Nephron progenitor cell (in vitro differentiated cells): ENCODE measurements around the gene NKTR.

Source experiments
- DNase-seq: peaks from one replicate; pipeline ENCODE4 v3.0.0; 2021
- H3K27ac Mint-ChIP-seq: 2 replicates; pipeline ENCODE4 v1.8.0; 2021; ENCODE audit warnings: mild to moderate bottlenecking, moderate library complexity, mixed read lengths
- H3K27me3 Mint-ChIP-seq: 2 replicates; pipeline ENCODE4 v1.8.0; 2021; ENCODE audit warnings: mild to moderate bottlenecking, low read depth, mixed read lengths; ENCODE audit not compliant: poor library complexity
- H3K36me3 Mint-ChIP-seq: 2 replicates; pipeline ENCODE4 v1.8.0; 2021; ENCODE audit warnings: low read depth, mixed read lengths
- H3K4me1 Mint-ChIP-seq: 2 replicates; pipeline ENCODE4 v1.8.0; 2021; ENCODE audit warnings: mixed read lengths
- H3K4me3 Mint-ChIP-seq: 2 replicates; pipeline ENCODE4 v1.8.0; 2021; ENCODE audit warnings: mild to moderate bottlenecking, moderate library complexity, mixed read lengths
- H3K9me3 Mint-ChIP-seq: 2 replicates; pipeline ENCODE4 v1.8.0; 2021; ENCODE audit warnings: mild to moderate bottlenecking, moderate library complexity, mixed read lengths
- TF ChIP-seq, protein P1 (sequence below): fragments of 200-600 bp; sonication (generic); IDR thresholded peaks from 2 replicates; pipeline ENCODE4 v1.5.0; 2021; ENCODE audit warnings: antibody characterized with exemption

NKTR gene

DNA sequence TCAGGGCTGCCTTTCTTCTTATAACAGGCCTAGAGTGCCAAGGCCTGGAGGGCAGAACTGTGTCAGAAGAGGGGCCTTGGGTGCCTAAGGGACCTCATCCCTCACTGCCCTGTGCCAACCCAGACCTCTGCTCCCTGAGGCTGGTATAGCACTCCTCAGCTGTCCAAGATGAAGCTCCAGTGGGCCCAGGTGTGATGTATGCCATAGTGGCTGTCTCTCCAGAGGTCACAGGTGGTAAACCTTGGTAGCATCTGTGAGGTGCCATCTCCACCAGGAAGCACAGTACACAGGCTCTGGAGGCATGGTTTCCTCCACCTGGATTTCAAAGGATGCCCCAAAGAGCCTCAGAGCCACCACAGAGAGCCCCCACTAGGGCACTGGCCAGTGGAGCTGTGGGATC, 72.6 kb downstream of the NKTR start:
- Mint-ChIP-seq H3K27ac (no peak overlapping the region), H3K4me1 (peaks cover 5% of the 10 kb centered on the region), H3K27me3 (peaks cover 3% of the 10 kb centered on the region), H3K4me3 (no peak overlapping the region), H3K9me3 (peaks cover 30% of the 10 kb centered on the region), H3K36me3 (no peaks in the 10 kb centered on the region)
- no peak for DNase-seq
- TF ChIP-seq, protein P1, sequence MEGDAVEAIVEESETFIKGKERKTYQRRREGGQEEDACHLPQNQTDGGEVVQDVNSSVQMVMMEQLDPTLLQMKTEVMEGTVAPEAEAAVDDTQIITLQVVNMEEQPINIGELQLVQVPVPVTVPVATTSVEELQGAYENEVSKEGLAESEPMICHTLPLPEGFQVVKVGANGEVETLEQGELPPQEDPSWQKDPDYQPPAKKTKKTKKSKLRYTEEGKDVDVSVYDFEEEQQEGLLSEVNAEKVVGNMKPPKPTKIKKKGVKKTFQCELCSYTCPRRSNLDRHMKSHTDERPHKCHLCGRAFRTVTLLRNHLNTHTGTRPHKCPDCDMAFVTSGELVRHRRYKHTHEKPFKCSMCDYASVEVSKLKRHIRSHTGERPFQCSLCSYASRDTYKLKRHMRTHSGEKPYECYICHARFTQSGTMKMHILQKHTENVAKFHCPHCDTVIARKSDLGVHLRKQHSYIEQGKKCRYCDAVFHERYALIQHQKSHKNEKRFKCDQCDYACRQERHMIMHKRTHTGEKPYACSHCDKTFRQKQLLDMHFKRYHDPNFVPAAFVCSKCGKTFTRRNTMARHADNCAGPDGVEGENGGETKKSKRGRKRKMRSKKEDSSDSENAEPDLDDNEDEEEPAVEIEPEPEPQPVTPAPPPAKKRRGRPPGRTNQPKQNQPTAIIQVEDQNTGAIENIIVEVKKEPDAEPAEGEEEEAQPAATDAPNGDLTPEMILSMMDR: no peak

DNA sequence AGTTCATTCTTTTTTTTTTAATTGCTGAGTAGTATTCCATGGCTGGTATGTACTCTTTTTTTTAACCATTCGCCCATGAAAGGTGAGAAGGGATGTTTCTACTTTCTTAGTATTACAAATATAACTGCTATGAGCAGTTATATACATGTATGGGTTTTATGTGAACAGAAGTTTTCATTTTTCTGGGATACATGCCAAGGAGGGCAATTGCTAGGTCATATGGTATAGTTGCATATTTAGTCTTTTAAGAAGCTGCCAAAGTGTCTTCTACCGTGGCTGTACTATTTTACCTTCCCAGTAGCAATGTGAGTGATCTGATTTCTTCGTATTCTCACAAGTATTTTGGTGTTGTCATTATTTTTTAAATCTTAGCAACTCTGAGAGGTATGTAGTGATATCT, 73.7 kb downstream of the NKTR start:
- peaks cover 34% of the 10 kb centered on the region for H3K9me3 Mint-ChIP-seq
- DNase-seq: no peak
- TF ChIP-seq, protein P1: no peak
- no peak overlapping the region for H3K4me3 Mint-ChIP-seq
- peaks cover 3% of the 10 kb centered on the region for H3K27me3 Mint-ChIP-seq
- H3K27ac Mint-ChIP-seq: no peak overlapping the region
- no peaks in the 10 kb centered on the region for H3K4me1 Mint-ChIP-seq
- H3K36me3 Mint-ChIP-seq: no peaks in the 10 kb centered on the region

DNA sequence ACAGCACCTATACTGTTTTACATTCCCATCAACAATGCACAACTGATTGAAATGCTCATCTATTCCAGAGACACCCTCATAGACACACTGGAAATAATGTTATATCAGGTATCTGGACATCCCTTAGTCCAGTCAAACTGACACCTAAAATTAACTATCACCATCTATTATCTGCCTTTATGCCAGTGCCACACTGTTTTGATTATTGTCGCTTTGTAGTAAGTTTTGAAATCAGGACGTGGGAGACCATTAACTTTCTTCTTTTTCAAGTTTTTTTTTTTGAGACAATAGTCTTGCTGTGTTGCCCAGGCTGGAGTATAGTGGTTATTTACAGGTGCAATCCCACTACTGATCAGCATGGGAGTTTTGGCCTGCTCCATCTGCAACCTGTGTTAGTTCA, 75.4 kb downstream of the NKTR start:
- Mint-ChIP-seq H3K4me1 (no peaks in the 10 kb centered on the region), H3K36me3 (no peaks in the 10 kb centered on the region), H3K27ac (no peak overlapping the region), H3K4me3 (no peak overlapping the region), H3K27me3 (peaks cover 3% of the 10 kb centered on the region), H3K9me3 (peaks cover 31% of the 10 kb centered on the region)
- no peak for DNase-seq
- TF ChIP-seq, protein P1: no peak

DNA sequence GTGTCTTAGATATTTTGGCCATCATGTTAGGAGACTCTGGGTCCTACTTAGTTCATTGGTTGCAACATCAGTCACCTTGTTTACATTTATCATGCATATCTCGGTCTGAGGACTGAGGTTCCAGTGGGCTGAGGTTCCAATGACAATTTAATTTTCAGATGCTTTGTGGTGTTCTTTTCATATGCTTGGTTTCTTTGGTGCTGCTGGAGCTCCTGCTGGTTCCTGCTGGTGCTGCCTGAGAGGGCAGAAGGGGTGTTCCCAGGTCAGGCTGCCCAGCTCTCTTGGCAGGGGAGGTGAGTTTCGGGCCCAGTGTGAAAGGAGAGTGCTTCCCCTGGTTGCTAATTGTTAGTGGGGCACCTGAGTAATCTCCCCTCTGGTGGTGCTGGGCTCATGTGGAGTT, 78.0 kb downstream of the NKTR start:
- Mint-ChIP-seq H3K4me1 (no peaks in the 10 kb centered on the region), H3K27ac (no peak overlapping the region), H3K36me3 (no peaks in the 10 kb centered on the region), H3K9me3 (peaks cover 31% of the 10 kb centered on the region), H3K4me3 (no peak overlapping the region), H3K27me3 (peaks cover 3% of the 10 kb centered on the region)
- TF ChIP-seq, protein P1: no peak
- DNase-seq: no peak

DNA sequence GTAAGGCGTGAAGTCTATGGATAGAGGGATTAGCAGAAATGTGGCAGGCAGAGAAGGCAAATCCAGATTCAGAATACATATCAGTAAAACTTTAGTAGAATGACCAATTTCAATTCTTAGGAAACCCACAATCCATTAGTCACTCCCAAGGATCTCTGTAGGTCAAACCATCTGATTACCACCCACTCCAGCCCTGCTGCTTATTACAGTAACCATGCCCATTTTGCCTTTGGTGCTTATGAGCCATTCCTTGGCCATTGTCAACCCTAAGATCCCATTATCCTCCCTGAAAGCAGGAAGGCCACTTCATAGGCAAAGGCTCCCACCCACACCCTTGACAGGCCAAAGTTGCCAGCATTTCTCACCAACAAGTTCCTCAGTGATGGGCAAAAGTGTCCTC, 79.8 kb downstream of the NKTR start:
- no peak overlapping the region for H3K27ac Mint-ChIP-seq

DNA sequence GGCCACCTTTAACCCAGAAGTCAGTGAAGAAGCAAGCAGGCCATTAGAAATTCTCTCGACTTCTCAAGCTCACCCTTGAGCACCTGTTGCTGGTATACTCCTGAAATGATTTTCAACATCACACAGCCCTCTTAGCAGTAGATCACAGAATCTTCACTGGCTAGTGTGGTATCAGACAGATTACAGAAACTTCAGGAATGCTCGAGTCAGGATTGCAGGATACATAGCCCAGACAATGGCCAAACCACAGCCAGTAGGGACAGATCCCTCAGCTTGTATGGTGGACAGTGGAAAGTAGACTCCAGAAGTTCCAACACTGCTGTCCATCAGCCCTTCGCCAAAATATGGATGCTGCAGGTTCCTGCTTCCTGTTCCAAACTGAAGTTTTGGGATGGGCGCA, 80.3 kb downstream of the NKTR start:
- Mint-ChIP-seq H3K4me1 (no peaks in the 10 kb centered on the region), H3K27me3 (peaks cover 9% of the 10 kb centered on the region), H3K9me3 (peaks cover 30% of the 10 kb centered on the region), H3K36me3 (no peaks in the 10 kb centered on the region), H3K27ac (no peak overlapping the region), H3K4me3 (no peak overlapping the region)
- no peak for DNase-seq
- TF ChIP-seq, protein P1: no peak

More for the DNA sequence above, 79.8 kb downstream of the NKTR start:
- TF ChIP-seq, protein P1: no peak
- H3K36me3 Mint-ChIP-seq: no peaks in the 10 kb centered on the region
- no peak overlapping the region for H3K4me3 Mint-ChIP-seq
- no peak for DNase-seq
- H3K4me1 Mint-ChIP-seq: no peaks in the 10 kb centered on the region
- peaks cover 8% of the 10 kb centered on the region for H3K27me3 Mint-ChIP-seq
- peaks cover 31% of the 10 kb centered on the region for H3K9me3 Mint-ChIP-seq
